Cerebellar cortex (tissue), 1 donor: Measurements from ENCODE around the gene SMYD3.
"Not testable (repeated sequence)": the region's sequence is repeated elsewhere in the genome, so short reads cannot be mapped to it uniquely, and the experiment has no call there.

ENCODE experiments used
- DNase-seq: peaks from one replicate; pipeline ENCODE4 v3.0.0-alpha.2; 2015; ENCODE audit warnings: low spot score

The SMYD3 gene

GRCh38 chr1:245842106-245842505 is 665.0 kb downstream of the SMYD3 start:
- DNase-seq, result no peak

- no peak for DNase-seq
Observed at GRCh38 chr1:245840971-245841370, 666.1 kb downstream of the SMYD3 start.

GRCh38 chr1:245837718-245838117 is 669.4 kb downstream of the SMYD3 start:
- no peak for DNase-seq

- no peak for DNase-seq
Observed at GRCh38 chr1:245835386-245835785, 671.7 kb downstream of the SMYD3 start.

- DNase-seq, result no peak
Observed at GRCh38 chr1:245834002-245834401, 673.1 kb downstream of the SMYD3 start.

- DNase-seq, result no peak
Observed at GRCh38 chr1:245832771-245833527, 674.1 kb downstream of the SMYD3 start.

GRCh38 chr1:245831518-245831917 is 675.6 kb downstream of the SMYD3 start:
- DNase-seq, result no peak

- DNase-seq, result no peak
Observed at GRCh38 chr1:245829826-245830225, 677.3 kb downstream of the SMYD3 start.

- no peak for DNase-seq
Observed at GRCh38 chr1:245829194-245829593, 677.9 kb downstream of the SMYD3 start.

GRCh38 chr1:245827301-245827700 is 679.8 kb downstream of the SMYD3 start:
- DNase-seq, result no peak

GRCh38 chr1:245825128-245825901 is 681.8 kb downstream of the SMYD3 start:
- peak; percentile 26 for DNase-seq

- peak; percentile 85 for DNase-seq
Observed at GRCh38 chr1:245823408-245824147, 683.5 kb downstream of the SMYD3 start.

GRCh38 chr1:245822996-245823395 is 684.1 kb downstream of the SMYD3 start:
- no peak for DNase-seq

GRCh38 chr1:245818363-245818762 is 688.7 kb downstream of the SMYD3 start:
- not testable (repeated sequence) for DNase-seq

- not testable (repeated sequence) for DNase-seq
Observed at GRCh38 chr1:245816496-245816895, 690.6 kb downstream of the SMYD3 start.

GRCh38 chr1:245814651-245815050 is 692.4 kb downstream of the SMYD3 start:
- no peak for DNase-seq

- no peak for DNase-seq
Observed at GRCh38 chr1:245812278-245812677, 694.8 kb downstream of the SMYD3 start.

- DNase-seq, result peak; percentile 78
Observed at GRCh38 chr1:245810789-245811337, 696.2 kb downstream of the SMYD3 start.

- DNase-seq, result no peak
Observed at GRCh38 chr1:245810181-245810769, 696.8 kb downstream of the SMYD3 start.

- no peak for DNase-seq
Observed at GRCh38 chr1:245809361-245809760, 697.7 kb downstream of the SMYD3 start.

- no peak for DNase-seq
Observed at GRCh38 chr1:245807954-245808719, 698.9 kb downstream of the SMYD3 start.
